KMS-11 (cell line): Measurements from ENCODE around the gene CXCL14.

Experiments
- H2AFZ ChIP-seq: fragments of 200-600 bp; sonication (generic); 2 replicates; pipeline ENCODE4 v1.6.1; 2016; ENCODE audit warnings: antibody characterized with exemption, mixed run types, low read depth
- H3K27ac ChIP-seq: fragments of 200-600 bp; sonication (generic); 2 replicates; pipeline ENCODE4 v1.6.1; 2016; ENCODE audit warnings: mild to moderate bottlenecking, mixed run types
- H3K27me3 ChIP-seq: fragments of 200-600 bp; sonication (generic); 2 replicates; pipeline ENCODE4 v1.6.1; 2017; ENCODE audit warnings: mild to moderate bottlenecking, low read depth, mixed run types, moderate library complexity; ENCODE audit not compliant: insufficient read depth
- H3K36me3 ChIP-seq: fragments of 200-600 bp; sonication (generic); 2 replicates; pipeline ENCODE4 v1.6.1; 2017; ENCODE audit warnings: mild to moderate bottlenecking, mixed run types; ENCODE audit not compliant: insufficient read depth
- H3K4me1 ChIP-seq: fragments of 200-600 bp; sonication (generic); 2 replicates; pipeline ENCODE4 v1.6.1; 2016; ENCODE audit warnings: mild to moderate bottlenecking, low read depth, mixed run types; ENCODE audit not compliant: poor library complexity, severe bottlenecking
- H3K4me2 ChIP-seq: fragments of 200-600 bp; sonication (generic); 2 replicates; pipeline ENCODE4 v1.7.0; 2016; ENCODE audit warnings: mild to moderate bottlenecking, mixed run types
- H3K4me3 ChIP-seq: fragments of 200-600 bp; sonication (generic); IDR thresholded peaks from 2 replicates; pipeline ENCODE4 v1.6.1; 2017; ENCODE audit warnings: low read depth, low read length, mixed read lengths; ENCODE audit not compliant: insufficient read depth
- H3K79me2 ChIP-seq: fragments of 200-600 bp; sonication (generic); 2 replicates; pipeline ENCODE4 v1.6.1; 2016; ENCODE audit warnings: low read depth, mixed run types; ENCODE audit not compliant: insufficient read depth
- H3K9ac ChIP-seq: fragments of 200-600 bp; sonication (generic); 2 replicates; pipeline ENCODE4 v1.6.1; 2016; ENCODE audit warnings: mild to moderate bottlenecking, mixed run types
- H4K20me1 ChIP-seq: fragments of 200-600 bp; sonication (generic); 2 replicates; pipeline ENCODE4 v1.6.1; 2016; ENCODE audit warnings: mild to moderate bottlenecking, mixed run types; ENCODE audit not compliant: insufficient read depth
- CTCF ChIP-seq: fragments of 200-600 bp; sonication (generic); conservative IDR thresholded peaks from 2 replicates; pipeline ENCODE4 v1.6.1; 2017; ENCODE audit warnings: low read depth, mild to moderate bottlenecking, antibody characterized with exemption, low read length, moderate library complexity, mixed read lengths

Gene CXCL14

GRCh38 chr5:135593141-135593540 lies 14.3 kb upstream of the CXCL14 start:
- H2AFZ ChIP-seq = no peak overlapping the region
- H3K4me1 ChIP-seq = no peaks in the 10 kb centered on the region
- no peaks in the 10 kb centered on the region for H3K79me2 ChIP-seq
- H3K9ac ChIP-seq = no peak overlapping the region
- no peak overlapping the region for H3K4me3 ChIP-seq
- no peaks in the 10 kb centered on the region for H3K27me3 ChIP-seq
- no peaks in the 10 kb centered on the region for H4K20me1 ChIP-seq
- H3K4me2 ChIP-seq = no peak overlapping the region
- no peak overlapping the region for H3K27ac ChIP-seq
- no peaks in the 10 kb centered on the region for H3K36me3 ChIP-seq
- no peak for TF ChIP-seq CTCF

- Histone ChIP-seq H3K4me1 (no peaks in the 10 kb centered on the region), H3K36me3 (no peaks in the 10 kb centered on the region), H3K27ac (no peak overlapping the region), H4K20me1 (no peaks in the 10 kb centered on the region), H3K27me3 (no peaks in the 10 kb centered on the region), H2AFZ (no peak overlapping the region), H3K4me2 (no peak overlapping the region), H3K9ac (no peak overlapping the region), H3K79me2 (no peaks in the 10 kb centered on the region), H3K4me3 (no peak overlapping the region)
- TF ChIP-seq CTCF = no peak
These were observed 13.7 kb upstream of the CXCL14 start for GRCh38 chr5:135592312-135593045.

GRCh38 chr5:135591277-135591676 lies 12.5 kb upstream of the CXCL14 start:
- H3K9ac ChIP-seq = no peak overlapping the region
- TF ChIP-seq CTCF = no peak

GRCh38 chr5:135589152-135589551 lies 10.4 kb upstream of the CXCL14 start:
- Histone ChIP-seq H3K79me2 (no peaks in the 10 kb centered on the region), H2AFZ (no peak overlapping the region), H3K27ac (no peak overlapping the region), H3K9ac (no peak overlapping the region), H3K36me3 (no peaks in the 10 kb centered on the region), H3K4me1 (no peaks in the 10 kb centered on the region), H4K20me1 (no peaks in the 10 kb centered on the region), H3K4me3 (no peak overlapping the region), H3K4me2 (no peak overlapping the region), H3K27me3 (no peaks in the 10 kb centered on the region)
- no peak for TF ChIP-seq CTCF

More at GRCh38 chr5:135591277-135591676, 12.5 kb upstream of the CXCL14 start:
- H3K4me1 ChIP-seq = no peaks in the 10 kb centered on the region
- no peaks in the 10 kb centered on the region for H3K27me3 ChIP-seq
- no peaks in the 10 kb centered on the region for H3K36me3 ChIP-seq
- no peak overlapping the region for H2AFZ ChIP-seq
- H4K20me1 ChIP-seq = no peaks in the 10 kb centered on the region
- no peak overlapping the region for H3K4me2 ChIP-seq
- no peaks in the 10 kb centered on the region for H3K79me2 ChIP-seq
- no peak overlapping the region for H3K4me3 ChIP-seq
- H3K27ac ChIP-seq = no peak overlapping the region
